ENCODE measurements around the gene REPS1.

Gene REPS1

GRCh38 chr6:138912308-138912707 lies 75.7 kb downstream of the REPS1 start:
- Histone ChIP-seq H3K36me3 (ENCODE audit: control insufficient read depth in 1 of 2, insufficient read depth in 2 of 2, low read length in 2 of 2) (peaks cover 49 to 67% of the 10 kb centered on the region in 2 donors), H3K4me3 (ENCODE audit: low read depth in 1 of 2, low read length in 2 of 2) (no peak overlapping the region), H3K27me3 (ENCODE audit: low read depth, low read length) (no peaks in the 10 kb centered on the region), H3K4me1 (ENCODE audit: control insufficient read depth in 1 of 2, insufficient read depth in 2 of 2, low read length in 2 of 2) (no peaks in the 10 kb centered on the region), H3K27ac (ENCODE audit: low read length) (no peak overlapping the region), H3K9me3 (ENCODE audit: control insufficient read depth in 1 of 2, low read length in 2 of 2) (no peaks in the 10 kb centered on the region)

GRCh38 chr6:138909975-138910374 lies 78.1 kb downstream of the REPS1 start:
- Histone ChIP-seq H3K9me3 (ENCODE audit: control insufficient read depth in 1 of 2, low read length in 2 of 2) (no peaks in the 10 kb centered on the region), H3K4me3 (ENCODE audit: low read depth in 1 of 2, low read length in 2 of 2) (no peak overlapping the region), H3K36me3 (ENCODE audit: control insufficient read depth in 1 of 2, insufficient read depth in 2 of 2, low read length in 2 of 2) (peaks cover 62 to 80% of the 10 kb centered on the region in 2 donors)

GRCh38 chr6:138909511-138909910 lies 78.5 kb downstream of the REPS1 start:
- Histone ChIP-seq H3K36me3 (ENCODE audit: control insufficient read depth in 1 of 2, insufficient read depth in 2 of 2, low read length in 2 of 2) (peaks cover 61 to 80% of the 10 kb centered on the region in 2 donors), H3K27ac (ENCODE audit: low read length) (no peak overlapping the region), H3K4me1 (ENCODE audit: control insufficient read depth in 1 of 2, insufficient read depth in 2 of 2, low read length in 2 of 2) (no peaks in the 10 kb centered on the region), H3K9me3 (ENCODE audit: control insufficient read depth in 1 of 2, low read length in 2 of 2) (no peaks in the 10 kb centered on the region), H3K4me3 (ENCODE audit: low read depth in 1 of 2, low read length in 2 of 2) (no peak overlapping the region), H3K27me3 (ENCODE audit: low read depth, low read length) (no peaks in the 10 kb centered on the region)

More at GRCh38 chr6:138909975-138910374, 78.1 kb downstream of the REPS1 start:
- H3K27me3 ChIP-seq (ENCODE audit: low read depth, low read length), result no peaks in the 10 kb centered on the region
- no peak overlapping the region for H3K27ac ChIP-seq (ENCODE audit: low read length)
- no peaks in the 10 kb centered on the region for H3K4me1 ChIP-seq (ENCODE audit: control insufficient read depth in 1 of 2, insufficient read depth in 2 of 2, low read length in 2 of 2)

- Histone ChIP-seq H3K27ac (ENCODE audit: low read length) (no peak overlapping the region), H3K27me3 (ENCODE audit: low read depth, low read length) (no peaks in the 10 kb centered on the region), H3K4me1 (ENCODE audit: control insufficient read depth in 1 of 2, insufficient read depth in 2 of 2, low read length in 2 of 2) (no peaks in the 10 kb centered on the region), H3K4me3 (ENCODE audit: low read depth in 1 of 2, low read length in 2 of 2) (no peak overlapping the region), H3K36me3 (ENCODE audit: control insufficient read depth in 1 of 2, insufficient read depth in 2 of 2, low read length in 2 of 2) (peaks cover 47 to 71% of the 10 kb centered on the region in 2 donors), H3K9me3 (ENCODE audit: control insufficient read depth in 1 of 2, low read length in 2 of 2) (no peaks in the 10 kb centered on the region)
These were observed 80.9 kb downstream of the REPS1 start for GRCh38 chr6:138907167-138907566.

GRCh38 chr6:138897031-138897430 lies 91.0 kb downstream of the REPS1 start:
- Histone ChIP-seq H3K36me3 (ENCODE audit: control insufficient read depth in 1 of 2, insufficient read depth in 2 of 2, low read length in 2 of 2) (peaks cover 7 to 29% of the 10 kb centered on the region in 2 donors), H3K9me3 (ENCODE audit: control insufficient read depth in 1 of 2, low read length in 2 of 2) (no peaks in the 10 kb centered on the region), H3K27ac (ENCODE audit: low read length) (no peak overlapping the region), H3K4me3 (ENCODE audit: low read depth in 1 of 2, low read length in 2 of 2) (no peak overlapping the region), H3K27me3 (ENCODE audit: low read depth, low read length) (no peaks in the 10 kb centered on the region), H3K4me1 (ENCODE audit: control insufficient read depth in 1 of 2, insufficient read depth in 2 of 2, low read length in 2 of 2) (no peaks in the 10 kb centered on the region)

GRCh38 chr6:138896104-138896756 lies 91.8 kb downstream of the REPS1 start:
- Histone ChIP-seq H3K36me3 (ENCODE audit: control insufficient read depth in 1 of 2, insufficient read depth in 2 of 2, low read length in 2 of 2) (peaks cover 2 to 21% of the 10 kb centered on the region in 2 donors), H3K27ac (ENCODE audit: low read length) (no peak overlapping the region), H3K4me3 (ENCODE audit: low read depth in 1 of 2, low read length in 2 of 2) (no peak overlapping the region), H3K9me3 (ENCODE audit: control insufficient read depth in 1 of 2, low read length in 2 of 2) (no peaks in the 10 kb centered on the region), H3K4me1 (ENCODE audit: control insufficient read depth in 1 of 2, insufficient read depth in 2 of 2, low read length in 2 of 2) (no peaks in the 10 kb centered on the region), H3K27me3 (ENCODE audit: low read depth, low read length) (no peaks in the 10 kb centered on the region)

- Histone ChIP-seq H3K4me1 (ENCODE audit: control insufficient read depth in 1 of 2, insufficient read depth in 2 of 2, low read length in 2 of 2) (no peaks in the 10 kb centered on the region), H3K4me3 (ENCODE audit: low read depth in 1 of 2, low read length in 2 of 2) (no peak overlapping the region), H3K9me3 (ENCODE audit: control insufficient read depth in 1 of 2, low read length in 2 of 2) (no peaks in the 10 kb centered on the region), H3K36me3 (ENCODE audit: control insufficient read depth in 1 of 2, insufficient read depth in 2 of 2, low read length in 2 of 2) (no peaks in the 10 kb centered on the region), H3K27me3 (ENCODE audit: low read depth, low read length) (no peaks in the 10 kb centered on the region), H3K27ac (ENCODE audit: low read length) (no peak overlapping the region)
These were observed 96.6 kb downstream of the REPS1 start for GRCh38 chr6:138891255-138891986.

GRCh38 chr6:138885156-138885819 lies 102.8 kb downstream of the REPS1 start:
- no peaks in the 10 kb centered on the region for H3K9me3 ChIP-seq (ENCODE audit: control insufficient read depth in 1 of 2, low read length in 2 of 2)
- H3K4me3 ChIP-seq (ENCODE audit: low read depth in 1 of 2, low read length in 2 of 2), result no peak overlapping the region
- no peaks in the 10 kb centered on the region for H3K27me3 ChIP-seq (ENCODE audit: low read depth, low read length)
- no peaks in the 10 kb centered on the region for H3K36me3 ChIP-seq (ENCODE audit: control insufficient read depth in 1 of 2, insufficient read depth in 2 of 2, low read length in 2 of 2)
- no peaks in the 10 kb centered on the region for H3K4me1 ChIP-seq (ENCODE audit: control insufficient read depth in 1 of 2, insufficient read depth in 2 of 2, low read length in 2 of 2)
- no peak overlapping the region for H3K27ac ChIP-seq (ENCODE audit: low read length)

- Histone ChIP-seq H3K36me3 (ENCODE audit: control insufficient read depth in 1 of 2, insufficient read depth in 2 of 2, low read length in 2 of 2) (no peaks in the 10 kb centered on the region), H3K4me3 (ENCODE audit: low read depth in 1 of 2, low read length in 2 of 2) (no peak overlapping the region), H3K27ac (ENCODE audit: low read length) (no peak overlapping the region), H3K4me1 (ENCODE audit: control insufficient read depth in 1 of 2, insufficient read depth in 2 of 2, low read length in 2 of 2) (no peaks in the 10 kb centered on the region), H3K27me3 (ENCODE audit: low read depth, low read length) (no peaks in the 10 kb centered on the region), H3K9me3 (ENCODE audit: control insufficient read depth in 1 of 2, low read length in 2 of 2) (no peaks in the 10 kb centered on the region)
These were observed 105.6 kb downstream of the REPS1 start for GRCh38 chr6:138882369-138883017.

- Histone ChIP-seq H3K4me1 (ENCODE audit: control insufficient read depth in 1 of 2, insufficient read depth in 2 of 2, low read length in 2 of 2) (peaks cover 0 to 22% of the 10 kb centered on the region in 2 donors), H3K27me3 (ENCODE audit: low read depth, low read length) (no peaks in the 10 kb centered on the region), H3K27ac (ENCODE audit: low read length) (no peak overlapping the region), H3K4me3 (ENCODE audit: low read depth in 1 of 2, low read length in 2 of 2) (no peak overlapping the region), H3K36me3 (ENCODE audit: control insufficient read depth in 1 of 2, insufficient read depth in 2 of 2, low read length in 2 of 2) (no peaks in the 10 kb centered on the region), H3K9me3 (ENCODE audit: control insufficient read depth in 1 of 2, low read length in 2 of 2) (no peaks in the 10 kb centered on the region)
These were observed 114.9 kb downstream of the REPS1 start for GRCh38 chr6:138873191-138873590.

- H3K4me1 ChIP-seq (ENCODE audit: control insufficient read depth in 1 of 2, insufficient read depth in 2 of 2, low read length in 2 of 2), result peaks cover 0 to 31% of the 10 kb centered on the region in 2 donors
- no peaks in the 10 kb centered on the region for H3K27me3 ChIP-seq (ENCODE audit: low read depth, low read length)
- no peaks in the 10 kb centered on the region for H3K36me3 ChIP-seq (ENCODE audit: control insufficient read depth in 1 of 2, insufficient read depth in 2 of 2, low read length in 2 of 2)
- no peak overlapping the region for H3K27ac ChIP-seq (ENCODE audit: low read length)
- H3K9me3 ChIP-seq (ENCODE audit: control insufficient read depth in 1 of 2, low read length in 2 of 2), result no peaks in the 10 kb centered on the region
- H3K4me3 ChIP-seq (ENCODE audit: low read depth in 1 of 2, low read length in 2 of 2), result no peak overlapping the region
These were observed 118.7 kb downstream of the REPS1 start for GRCh38 chr6:138869398-138869797.

Measured in muscle layer of duodenum (tissue), 2 donors.